ENCODE results near the gene TRIM43. TPM values are rescaled to one million over a fixed set of nuclear protein-coding genes. Genes with fewer than 3 reads are reported as not detected.
"Not testable (repeated sequence)": the region's sequence is repeated elsewhere in the genome, so short reads cannot be mapped to it uniquely, and the experiment has no call there.

TRIM43 gene
- total and polyA plus RNA-seq, 7 experiments from 2014 or later: not detected

GRCh38 chr2:95648894-95649544 is 57.2 kb downstream of the TRIM43 start:
- H3K27me3 ChIP-seq (ENCODE audit: control insufficient read depth in 2 of 2, insufficient read depth in 2 of 2, low read length in 2 of 2); H3K4me1 Mint-ChIP-seq; ATAC-seq; H3K27me3 Mint-ChIP-seq; H3K4me1 ChIP-seq (ENCODE audit: control insufficient read depth in 2 of 2, insufficient read depth in 2 of 2, low read length in 2 of 2); H3K9me3 Mint-ChIP-seq; H3K9me3 ChIP-seq (ENCODE audit: control insufficient read depth in 2 of 3, low read length in 3 of 3); H3K36me3 Mint-ChIP-seq; H3K4me3 Mint-ChIP-seq; DNase-seq; H3K36me3 ChIP-seq (ENCODE audit: control insufficient read depth in 2 of 3, insufficient read depth in 3 of 3, low read length in 3 of 3); H3K27ac Mint-ChIP-seq; CTCF ChIA-PET; intact Hi-C loops (cut with micrococcal nuclease); H3K4me3 ChIP-seq (ENCODE audit: low read length); H3K27ac ChIP-seq (ENCODE audit: low read depth, low read length); POLR2A ChIA-PET: not testable (repeated sequence)

Other genes starting within 250 kb of the TRIM43 start
- gene FAHD2A, start 189.3 kb upstream of the TRIM43 start, total RNA-seq: 10 to 100 TPM; 22.6 to 41.4 (median 33.7) TPM
- 10 to 100 TPM; 17.9 to 20.5 TPM for gene FAHD2A, start 189.3 kb upstream of the TRIM43 start, polyA plus RNA-seq
- gene TRIM43B, start 107.2 kb upstream of the TRIM43 start, total RNA-seq: not detected
- not detected for gene TRIM43B, start 107.2 kb upstream of the TRIM43 start, polyA plus RNA-seq

Data from naive thymus-derived CD4-positive, alpha-beta T cell (primary cell).